ENCODE results near the gene TMEM175. TPM values are rescaled to one million over a fixed set of nuclear protein-coding genes. Genes with fewer than 3 reads are reported as not detected.

TMEM175 gene
- total and polyA plus RNA-seq, 9 of the 15 experiments (the other 6 are each of a cell fraction or from before 2014, with no cell fraction given): 0.13 to 30.9 (median 9.4) TPM

DNA sequence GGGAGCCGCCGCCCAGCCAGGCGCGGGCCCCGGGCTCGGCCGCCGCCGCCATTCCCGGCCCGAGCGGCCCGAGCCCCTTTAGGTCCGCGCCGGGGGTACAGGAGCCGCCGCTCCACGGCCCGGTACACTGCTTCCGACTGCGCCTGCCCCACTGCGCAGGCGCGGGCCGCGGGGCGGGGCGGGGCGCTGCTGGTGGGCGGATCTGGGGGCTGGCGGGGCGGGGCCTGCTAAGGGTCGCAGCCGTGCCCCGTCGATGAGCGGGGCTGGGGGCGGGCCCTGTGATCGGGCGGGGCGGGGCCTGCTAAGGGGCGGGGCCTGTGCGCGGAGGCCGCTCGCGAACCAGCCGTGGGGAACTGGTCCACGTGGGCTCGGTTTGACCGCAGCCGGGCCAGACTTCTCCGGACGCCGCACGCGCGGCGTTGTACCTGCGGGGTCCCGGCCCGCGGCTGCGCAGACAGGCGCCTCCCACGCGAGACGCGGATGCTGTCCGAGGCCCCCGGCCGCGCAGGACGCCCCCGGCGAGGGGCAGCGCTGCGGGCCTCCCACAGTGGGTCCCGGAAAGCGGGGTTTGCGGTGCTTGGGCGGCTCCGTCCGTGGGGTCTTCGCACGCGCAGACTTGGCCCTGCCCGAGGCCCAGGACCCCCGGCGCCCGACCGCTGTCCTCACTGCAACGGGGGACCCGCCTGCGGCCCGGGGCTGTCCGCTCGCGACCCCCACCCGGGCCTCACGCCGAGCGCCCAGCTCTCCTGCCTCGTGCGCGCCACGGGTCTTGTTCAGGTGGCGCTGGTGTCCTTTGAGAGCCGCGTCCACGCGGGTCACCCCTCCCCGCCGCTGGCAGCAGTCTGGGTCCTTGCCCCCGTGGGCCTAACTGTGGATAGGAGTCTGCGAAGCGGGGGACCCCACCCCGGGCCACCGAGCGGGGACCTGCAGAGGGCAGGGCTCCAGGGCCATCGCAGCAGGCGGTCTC, 41.5 kb downstream of the TMEM175 start, which contains the start of gene DGKQ (continued):
- TF ChIP-seq, protein P1, sequence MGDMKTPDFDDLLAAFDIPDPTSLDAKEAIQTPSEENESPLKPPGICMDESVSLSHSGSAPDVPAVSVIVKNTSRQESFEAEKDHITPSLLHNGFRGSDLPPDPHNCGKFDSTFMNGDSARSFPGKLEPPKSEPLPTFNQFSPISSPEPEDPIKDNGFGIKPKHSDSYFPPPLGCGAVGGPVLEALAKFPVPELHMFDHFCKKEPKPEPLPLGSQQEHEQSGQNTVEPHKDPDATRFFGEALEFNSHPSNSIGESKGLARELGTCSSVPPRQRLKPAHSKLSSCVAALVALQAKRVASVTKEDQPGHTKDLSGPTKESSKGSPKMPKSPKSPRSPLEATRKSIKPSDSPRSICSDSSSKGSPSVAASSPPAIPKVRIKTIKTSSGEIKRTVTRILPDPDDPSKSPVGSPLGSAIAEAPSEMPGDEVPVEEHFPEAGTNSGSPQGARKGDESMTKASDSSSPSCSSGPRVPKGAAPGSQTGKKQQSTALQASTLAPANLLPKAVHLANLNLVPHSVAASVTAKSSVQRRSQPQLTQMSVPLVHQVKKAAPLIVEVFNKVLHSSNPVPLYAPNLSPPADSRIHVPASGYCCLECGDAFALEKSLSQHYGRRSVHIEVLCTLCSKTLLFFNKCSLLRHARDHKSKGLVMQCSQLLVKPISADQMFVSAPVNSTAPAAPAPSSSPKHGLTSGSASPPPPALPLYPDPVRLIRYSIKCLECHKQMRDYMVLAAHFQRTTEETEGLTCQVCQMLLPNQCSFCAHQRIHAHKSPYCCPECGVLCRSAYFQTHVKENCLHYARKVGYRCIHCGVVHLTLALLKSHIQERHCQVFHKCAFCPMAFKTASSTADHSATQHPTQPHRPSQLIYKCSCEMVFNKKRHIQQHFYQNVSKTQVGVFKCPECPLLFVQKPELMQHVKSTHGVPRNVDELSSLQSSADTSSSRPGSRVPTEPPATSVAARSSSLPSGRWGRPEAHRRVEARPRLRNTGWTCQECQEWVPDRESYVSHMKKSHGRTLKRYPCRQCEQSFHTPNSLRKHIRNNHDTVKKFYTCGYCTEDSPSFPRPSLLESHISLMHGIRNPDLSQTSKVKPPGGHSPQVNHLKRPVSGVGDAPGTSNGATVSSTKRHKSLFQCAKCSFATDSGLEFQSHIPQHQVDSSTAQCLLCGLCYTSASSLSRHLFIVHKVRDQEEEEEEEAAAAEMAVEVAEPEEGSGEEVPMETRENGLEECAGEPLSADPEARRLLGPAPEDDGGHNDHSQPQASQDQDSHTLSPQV (IDR thresholded peaks at IDR 0.05): 0 out of 2 replicates have a peak, but pooled peaks have one; percentile 44
- TF ChIP-seq ZNF740 (CRISPR knock-in tag; IDR thresholded peaks at IDR 0.05): no peak
- no peak for TF ChIP-seq ZNF740 (tag; IDR thresholded peaks at IDR 0.05)
- peak; percentile 77 for TF ChIP-seq VEZF1 (CRISPR knock-in tag; IDR thresholded peaks at IDR 0.05)
- TF ChIP-seq HLTF (IDR thresholded peaks at IDR 0.05): no peak
- no peak for TF ChIP-seq GABPB1 (CRISPR knock-in tag; IDR thresholded peaks at IDR 0.05)
- TF ChIP-seq CBFB (CRISPR knock-in tag; IDR thresholded peaks at IDR 0.05): no peak
- no peak for TF ChIP-seq EWSR1 (IDR thresholded peaks at IDR 0.05; ENCODE audit: borderline replicate concordance, low read depth, partially characterized antibody)
- peak; percentile 62; the same call in 1 of the 2 replicates for TF ChIP-seq ZNF165 (CRISPR knock-in tag; IDR thresholded peaks at IDR 0.05; ENCODE audit: borderline replicate concordance)
- TF ChIP-seq, protein P2, sequence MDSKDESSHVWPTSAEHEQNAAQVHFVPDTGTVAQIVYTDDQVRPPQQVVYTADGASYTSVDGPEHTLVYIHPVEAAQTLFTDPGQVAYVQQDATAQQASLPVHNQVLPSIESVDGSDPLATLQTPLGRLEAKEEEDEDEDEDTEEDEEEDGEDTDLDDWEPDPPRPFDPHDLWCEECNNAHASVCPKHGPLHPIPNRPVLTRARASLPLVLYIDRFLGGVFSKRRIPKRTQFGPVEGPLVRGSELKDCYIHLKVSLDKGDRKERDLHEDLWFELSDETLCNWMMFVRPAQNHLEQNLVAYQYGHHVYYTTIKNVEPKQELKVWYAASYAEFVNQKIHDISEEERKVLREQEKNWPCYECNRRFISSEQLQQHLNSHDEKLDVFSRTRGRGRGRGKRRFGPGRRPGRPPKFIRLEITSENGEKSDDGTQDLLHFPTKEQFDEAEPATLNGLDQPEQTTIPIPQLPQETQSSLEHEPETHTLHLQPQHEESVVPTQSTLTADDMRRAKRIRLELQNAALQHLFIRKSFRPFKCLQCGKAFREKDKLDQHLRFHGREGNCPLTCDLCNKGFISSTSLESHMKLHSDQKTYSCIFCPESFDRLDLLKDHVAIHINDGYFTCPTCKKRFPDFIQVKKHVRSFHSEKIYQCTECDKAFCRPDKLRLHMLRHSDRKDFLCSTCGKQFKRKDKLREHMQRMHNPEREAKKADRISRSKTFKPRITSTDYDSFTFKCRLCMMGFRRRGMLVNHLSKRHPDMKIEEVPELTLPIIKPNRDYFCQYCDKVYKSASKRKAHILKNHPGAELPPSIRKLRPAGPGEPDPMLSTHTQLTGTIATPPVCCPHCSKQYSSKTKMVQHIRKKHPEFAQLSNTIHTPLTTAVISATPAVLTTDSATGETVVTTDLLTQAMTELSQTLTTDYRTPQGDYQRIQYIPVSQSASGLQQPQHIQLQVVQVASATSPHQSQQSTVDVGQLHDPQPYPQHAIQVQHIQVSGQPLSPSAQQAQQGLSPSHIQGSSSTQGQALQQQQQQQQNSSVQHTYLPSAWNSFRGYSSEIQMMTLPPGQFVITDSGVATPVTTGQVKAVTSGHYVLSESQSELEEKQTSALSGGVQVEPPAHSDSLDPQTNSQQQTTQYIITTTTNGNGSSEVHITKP (IDR thresholded peaks at IDR 0.05; ENCODE audit: partially characterized antibody): no peak
- TF ChIP-seq TCF3 (CRISPR knock-in tag; IDR thresholded peaks at IDR 0.05): no peak
- TF ChIP-seq ZSCAN29 (IDR thresholded peaks at IDR 0.05): no peak
- TF ChIP-seq RUNX1 (IDR thresholded peaks at IDR 0.05; ENCODE audit: low read depth): no peak
- no peak for TF ChIP-seq KAT8 (IDR thresholded peaks at IDR 0.05; ENCODE audit: low read depth)
- no peak for TF ChIP-seq ILF3 (IDR thresholded peaks at IDR 0.05; ENCODE audit: borderline replicate concordance)

Measured in K562 (cell line).